ENCODE results near the gene LRRC32. TPM values are rescaled to one million over a fixed set of nuclear protein-coding genes. Genes with fewer than 3 reads are reported as not detected.

The LRRC32 gene
- total RNA-seq, 1 experiment from 2014 or later, result 0.46 TPM

DNA sequence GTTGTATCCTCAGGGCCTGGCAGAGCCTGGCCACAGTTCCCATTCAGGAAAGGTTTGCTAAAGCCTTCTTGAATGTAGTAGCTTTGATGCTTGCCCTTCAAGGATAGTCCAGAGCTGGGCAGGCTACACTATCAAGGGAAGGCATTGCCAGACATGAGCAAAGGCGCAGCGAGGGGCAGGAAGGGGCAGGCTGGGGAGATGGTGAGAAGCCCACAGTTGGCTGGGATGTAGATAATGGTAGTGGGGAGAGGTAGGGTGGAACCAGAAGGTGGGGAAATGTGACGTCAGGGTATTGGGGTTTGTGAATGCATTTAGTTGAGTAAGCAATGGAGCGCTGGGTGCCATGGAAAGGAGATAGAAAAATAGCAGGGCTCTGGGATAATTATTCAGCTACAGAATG lies 28.6 kb downstream of the LRRC32 start:
- no peak overlapping the region for H2BK120ac ChIP-seq (ENCODE audit: low read depth, low read length, poor library complexity, severe bottlenecking)
- H3K4ac ChIP-seq (ENCODE audit: low read depth, low read length), result no peak overlapping the region
- H3K27me3 ChIP-seq (ENCODE audit: insufficient read depth, low read length), result no peaks in the 10 kb centered on the region
- no peak overlapping the region for H3T11ph ChIP-seq (ENCODE audit: low read length)
- H4K5ac ChIP-seq (ENCODE audit: insufficient read length, low read depth, low read length), result no peak overlapping the region
- no peak overlapping the region for H3K27ac ChIP-seq (ENCODE audit: insufficient read length, low read depth, low read length)
- H3K4me1 ChIP-seq (ENCODE audit: insufficient read depth, low read length), result peaks cover 3% of the 10 kb centered on the region; the same call in 1 of the 2 replicates
- no peak overlapping the region; the same call in 1 of the 2 replicates for H3K14ac ChIP-seq (ENCODE audit: insufficient read depth, low read length)
- H4K8ac ChIP-seq (replicated peaks; ENCODE audit: insufficient read length, low read depth, low read length), result no peak overlapping the region
- H3K79me1 ChIP-seq (ENCODE audit: insufficient read depth, low read depth, low read length, poor library complexity, severe bottlenecking), result no peaks in the 10 kb centered on the region
- no peak overlapping the region for H3K9ac ChIP-seq (ENCODE audit: extremely low read depth, insufficient read length, low read length)
- no peak overlapping the region for H2BK5ac ChIP-seq (ENCODE audit: insufficient read length, low read length)
- peaks cover 3% of the 10 kb centered on the region in 2 experiments; a peak in 4 of 5 replicates for H3K9me3 Mint-ChIP-seq
- no CpG with 5 or more reads among the region's 4 CpGs for WGBS (ENCODE audit: extremely low coverage, insufficient read length, low lambda C conversion rate)
- H3K36me3 Mint-ChIP-seq (ENCODE audit: insufficient read depth in 1 of 3, low read depth in 3 of 3), result no peaks in the 10 kb centered on the region; a peak in 2 of 7 replicates
- H3K79me2 ChIP-seq (ENCODE audit: insufficient read depth, low read length), result no peaks in the 10 kb centered on the region
- H3K18ac ChIP-seq (ENCODE audit: insufficient read length, low read depth, low read length), result no peak overlapping the region
- no peak overlapping the region for H2BK12ac ChIP-seq (ENCODE audit: insufficient read length, low read depth, low read length)
- no peak overlapping the region for H3K4me2 ChIP-seq (ENCODE audit: insufficient read depth, insufficient read length, low read length)
- no peak overlapping the region for H3K56ac ChIP-seq (ENCODE audit: insufficient read length, low read depth, low read length)
- no peaks in the 10 kb centered on the region for H3K9me3 ChIP-seq (ENCODE audit: control insufficient read depth, low read depth, low read length)
- H3K23me2 ChIP-seq (ENCODE audit: insufficient read length, low read depth, low read length, poor library complexity, severe bottlenecking), result no peaks in the 10 kb centered on the region
- TF ChIP-seq, protein P1, sequence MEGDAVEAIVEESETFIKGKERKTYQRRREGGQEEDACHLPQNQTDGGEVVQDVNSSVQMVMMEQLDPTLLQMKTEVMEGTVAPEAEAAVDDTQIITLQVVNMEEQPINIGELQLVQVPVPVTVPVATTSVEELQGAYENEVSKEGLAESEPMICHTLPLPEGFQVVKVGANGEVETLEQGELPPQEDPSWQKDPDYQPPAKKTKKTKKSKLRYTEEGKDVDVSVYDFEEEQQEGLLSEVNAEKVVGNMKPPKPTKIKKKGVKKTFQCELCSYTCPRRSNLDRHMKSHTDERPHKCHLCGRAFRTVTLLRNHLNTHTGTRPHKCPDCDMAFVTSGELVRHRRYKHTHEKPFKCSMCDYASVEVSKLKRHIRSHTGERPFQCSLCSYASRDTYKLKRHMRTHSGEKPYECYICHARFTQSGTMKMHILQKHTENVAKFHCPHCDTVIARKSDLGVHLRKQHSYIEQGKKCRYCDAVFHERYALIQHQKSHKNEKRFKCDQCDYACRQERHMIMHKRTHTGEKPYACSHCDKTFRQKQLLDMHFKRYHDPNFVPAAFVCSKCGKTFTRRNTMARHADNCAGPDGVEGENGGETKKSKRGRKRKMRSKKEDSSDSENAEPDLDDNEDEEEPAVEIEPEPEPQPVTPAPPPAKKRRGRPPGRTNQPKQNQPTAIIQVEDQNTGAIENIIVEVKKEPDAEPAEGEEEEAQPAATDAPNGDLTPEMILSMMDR (conservative IDR thresholded peaks at IDR 0.05), result no peak
- H4K91ac ChIP-seq (ENCODE audit: insufficient read length, low read depth, low read length), result no peak overlapping the region
- H3K23ac ChIP-seq (ENCODE audit: insufficient read length, low read depth, low read length), result no peak overlapping the region
- no peak overlapping the region for H2AFZ ChIP-seq (ENCODE audit: low read length)
- peaks cover 9% of the 10 kb centered on the region for H3K27me3 Mint-ChIP-seq (ENCODE audit: low read depth)
- no peak for DNase-seq
- H2BK20ac ChIP-seq (ENCODE audit: low read depth, low read length, poor library complexity, severe bottlenecking), result no peak overlapping the region
- no peak overlapping the region for H2BK15ac ChIP-seq (ENCODE audit: low read depth, low read length)
- H3K4me1 Mint-ChIP-seq, result peaks cover 14 to 16% of the 10 kb centered on the region in 2 experiments
- H3K4me3 Mint-ChIP-seq, result no peak overlapping the region
- H4K20me1 ChIP-seq (ENCODE audit: control insufficient read depth, insufficient read depth, insufficient read length), result no peaks in the 10 kb centered on the region
- H2AK5ac ChIP-seq (ENCODE audit: insufficient read length, low read length), result no peak overlapping the region
- H3K27ac Mint-ChIP-seq, result no peak overlapping the region; a peak in 1 of 7 replicates

Measured in H9 (cell line).